Measurements from ENCODE around the gene VWF. TPM values are rescaled to one million over a fixed set of nuclear protein-coding genes. Genes with fewer than 3 reads are reported as not detected.

The VWF gene
- total RNA-seq, 3 donors from 2014 or later, result 0.33 to 0.71 (median 0.58) TPM

DNA sequence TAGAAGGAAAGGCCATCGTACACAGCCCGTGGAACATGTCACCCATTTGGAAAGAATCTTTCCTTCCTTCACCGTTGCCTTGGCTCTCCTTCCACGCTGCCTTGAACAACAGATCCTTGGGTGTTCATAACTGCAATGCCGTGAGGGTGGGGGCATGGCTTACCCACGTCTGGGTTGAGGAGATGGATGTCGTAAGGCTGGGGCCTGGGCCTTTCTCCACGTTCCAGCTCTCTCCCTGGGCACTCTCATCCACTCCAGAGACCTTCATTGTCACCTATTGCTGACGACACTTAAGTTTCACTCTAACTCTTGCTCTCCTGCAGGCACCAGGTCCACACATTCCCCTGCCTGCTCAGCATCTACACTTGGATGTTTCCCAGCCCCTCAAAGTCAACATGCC lies 198.8 kb downstream of the VWF start:
- Mint-ChIP-seq H3K9me3 (no peaks in the 10 kb centered on the region), H3K27me3 (ENCODE audit: low read depth) (peaks cover 20% of the 10 kb centered on the region), H3K36me3 (ENCODE audit: insufficient read depth) (no peaks in the 10 kb centered on the region), H3K4me3 (no peak overlapping the region), H3K4me1 (ENCODE audit: low read depth) (no peaks in the 10 kb centered on the region)
- ATAC-seq (no peak), DNase-seq (no peak)

DNA sequence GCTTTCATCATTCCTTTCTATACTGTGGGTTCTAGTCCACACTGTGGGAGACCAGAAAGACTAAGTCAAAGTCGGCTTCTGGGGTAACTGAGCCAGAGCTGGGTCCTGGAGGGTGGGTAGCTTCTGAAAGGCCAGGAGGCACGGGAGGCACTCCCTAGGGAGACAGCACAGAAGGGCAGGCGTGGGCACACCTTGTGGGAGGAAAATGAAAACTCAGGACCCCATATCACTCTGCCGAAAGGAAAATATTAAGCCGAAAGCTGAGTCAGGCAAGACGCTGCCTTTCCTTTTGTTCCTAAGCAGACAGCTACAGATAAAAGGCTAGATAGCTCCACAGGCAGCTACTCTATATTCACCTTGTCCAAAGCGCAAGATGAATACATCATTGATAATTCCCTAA lies 200.1 kb downstream of the VWF start:
- peaks cover 18% of the 10 kb centered on the region for H3K27me3 Mint-ChIP-seq (ENCODE audit: low read depth)

DNA sequence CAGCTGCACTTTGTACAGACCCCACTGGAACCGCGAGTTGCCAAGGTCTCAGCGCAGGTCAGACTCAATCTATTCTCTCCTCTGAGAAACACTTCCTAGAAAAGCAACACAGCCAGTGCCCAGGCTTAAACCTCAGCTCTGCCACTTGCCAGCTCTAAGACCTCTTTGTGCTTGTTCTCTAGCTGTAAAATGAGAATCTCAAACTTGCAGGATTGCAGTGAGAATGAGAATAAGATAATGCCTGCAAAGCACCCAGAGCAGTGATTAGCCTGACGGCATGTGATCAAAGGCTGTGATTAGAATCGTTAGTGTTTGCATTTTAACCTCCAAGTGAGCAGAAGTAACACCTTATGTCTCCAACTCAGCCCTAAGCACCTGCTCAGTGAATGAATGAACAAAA lies 200.7 kb downstream of the VWF start:
- Mint-ChIP-seq H3K4me3 (no peak overlapping the region), H3K27me3 (ENCODE audit: low read depth) (peaks cover 21% of the 10 kb centered on the region), H3K36me3 (ENCODE audit: insufficient read depth) (no peaks in the 10 kb centered on the region), H3K9me3 (no peaks in the 10 kb centered on the region), H3K4me1 (ENCODE audit: low read depth) (no peaks in the 10 kb centered on the region)
- no peak for DNase-seq
- ATAC-seq, result no peak

More for the DNA sequence above, 200.1 kb downstream of the VWF start:
- no peaks in the 10 kb centered on the region for H3K36me3 Mint-ChIP-seq (ENCODE audit: insufficient read depth)
- H3K4me1 Mint-ChIP-seq (ENCODE audit: low read depth), result no peaks in the 10 kb centered on the region
- ATAC-seq (no peak), DNase-seq (no peak)
- no peaks in the 10 kb centered on the region for H3K9me3 Mint-ChIP-seq
- H3K4me3 Mint-ChIP-seq, result no peak overlapping the region

DNA sequence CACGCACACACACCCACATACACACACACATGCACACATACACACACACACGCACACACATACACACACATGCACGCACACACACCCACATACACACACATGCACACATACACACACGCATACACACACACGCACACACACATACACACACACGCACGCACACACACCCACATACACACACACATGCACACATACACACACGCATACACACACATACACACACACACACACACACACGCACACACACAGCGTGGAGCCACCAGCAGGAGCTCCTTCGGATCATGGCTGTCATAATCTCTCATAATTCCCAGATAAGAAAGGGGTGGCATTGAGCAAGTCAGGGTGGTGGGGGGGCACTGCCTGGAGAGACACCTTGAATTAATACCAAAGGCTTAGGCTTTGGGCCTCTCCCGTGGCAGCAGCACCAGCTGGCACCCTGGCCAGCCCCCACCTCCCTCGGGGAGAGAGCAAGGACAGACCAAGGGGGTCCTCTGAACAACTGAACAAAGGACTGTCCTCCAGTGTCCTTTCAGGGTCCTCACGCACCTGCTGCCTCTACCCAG lies 201.3 kb downstream of the VWF start:
- Mint-ChIP-seq H3K9me3 (no peaks in the 10 kb centered on the region), H3K36me3 (ENCODE audit: insufficient read depth) (no peaks in the 10 kb centered on the region), H3K27me3 (ENCODE audit: low read depth) (peaks cover 22% of the 10 kb centered on the region), H3K4me3 (no peak overlapping the region), H3K4me1 (ENCODE audit: low read depth) (no peaks in the 10 kb centered on the region)
- DNase-seq, result no peak
- no peak for ATAC-seq

DNA sequence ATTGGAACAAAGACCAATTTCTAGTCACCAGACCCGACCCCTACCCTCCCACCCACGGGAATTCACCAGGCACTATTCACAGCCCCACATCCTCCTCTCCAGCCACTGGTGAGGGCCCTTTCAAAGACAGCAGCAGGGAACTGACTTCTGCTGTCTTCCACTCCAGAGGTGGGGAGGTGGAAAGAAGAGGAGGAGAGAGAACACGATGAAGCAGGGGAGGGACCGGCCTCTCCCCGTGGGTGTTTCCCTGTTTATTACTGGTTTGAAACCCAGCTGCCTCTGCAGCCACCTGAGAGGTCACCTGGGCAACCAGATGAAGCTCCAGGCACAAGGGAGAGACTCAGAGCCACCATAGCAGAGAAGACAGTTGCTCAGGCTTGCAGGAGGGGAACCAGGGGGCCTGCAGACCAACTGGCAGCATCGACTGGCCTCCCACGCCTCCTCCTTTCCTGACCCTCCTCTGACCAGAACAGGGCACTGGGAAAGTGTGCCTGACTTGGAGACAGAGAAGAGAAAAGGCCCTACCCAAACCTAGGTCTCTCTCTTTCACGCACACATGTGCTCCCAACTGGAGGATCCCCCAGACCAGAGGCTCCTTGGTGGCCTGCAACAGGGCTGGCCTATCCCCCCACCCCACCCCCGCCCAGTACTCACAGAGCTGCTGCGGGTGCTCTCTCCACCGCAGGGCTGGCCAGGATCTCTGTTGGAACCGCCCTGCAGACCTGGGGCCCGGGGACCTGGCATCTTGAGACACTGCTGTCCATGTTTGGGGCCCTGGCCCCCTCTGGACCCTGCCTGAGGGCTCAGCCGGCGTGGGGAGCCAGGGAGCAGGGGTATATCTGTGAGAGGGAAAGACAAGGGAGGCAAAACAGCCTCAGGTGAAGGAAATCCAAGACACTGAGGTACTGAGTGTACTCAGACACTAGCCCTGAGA lies 202.2 kb downstream of the VWF start:
- H3K27me3 Mint-ChIP-seq (ENCODE audit: low read depth), result peaks cover 22% of the 10 kb centered on the region
- ATAC-seq (no peak), DNase-seq (no peak)
- no peak overlapping the region for H3K4me3 Mint-ChIP-seq
- no peaks in the 10 kb centered on the region for H3K36me3 Mint-ChIP-seq (ENCODE audit: insufficient read depth)
- H3K4me1 Mint-ChIP-seq (ENCODE audit: low read depth), result no peaks in the 10 kb centered on the region
- H3K9me3 Mint-ChIP-seq, result no peaks in the 10 kb centered on the region

DNA sequence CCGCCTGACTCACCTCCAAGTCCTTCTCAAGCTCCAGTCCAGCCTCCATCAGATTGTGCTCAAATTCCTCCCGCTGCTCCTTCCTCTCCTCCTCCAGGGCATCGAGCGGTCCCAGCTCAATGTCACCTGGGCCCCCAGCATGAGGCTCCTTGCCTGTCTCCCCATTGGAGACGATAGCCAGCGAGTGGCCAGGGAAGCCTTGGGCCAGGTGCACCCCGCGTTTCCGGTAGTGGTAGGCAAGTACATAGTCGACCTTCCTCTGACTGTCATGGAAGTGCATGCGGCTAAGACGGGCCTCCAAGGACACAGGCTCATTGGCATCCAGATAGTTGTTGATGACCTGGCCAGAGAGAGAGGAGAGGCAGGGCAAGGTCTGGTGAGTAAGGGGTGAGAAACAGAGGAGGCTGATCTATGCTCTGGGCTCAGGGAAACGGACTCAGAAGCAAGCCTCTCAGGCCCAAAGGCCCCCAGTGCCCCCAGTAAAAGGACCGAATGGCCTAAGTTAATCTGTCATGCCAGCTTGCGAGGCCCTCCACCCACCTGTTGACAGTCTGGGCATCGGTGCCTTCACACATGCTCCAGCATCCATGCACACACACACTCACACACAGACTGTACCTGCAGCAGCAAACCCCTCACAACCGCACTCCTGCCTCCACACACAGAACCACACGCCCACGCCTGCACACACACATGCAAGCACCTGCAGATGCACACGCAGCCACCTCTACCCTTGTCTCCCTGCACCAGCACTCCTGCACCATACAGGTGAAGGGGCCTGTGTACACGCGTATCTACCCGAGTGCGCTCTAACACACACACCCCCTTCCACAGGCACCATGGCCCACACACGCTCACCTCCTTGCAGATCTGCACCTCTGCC lies 203.2 kb downstream of the VWF start:
- no peak for ATAC-seq
- H3K27me3 Mint-ChIP-seq (ENCODE audit: low read depth), result peaks cover 18% of the 10 kb centered on the region
- H3K4me1 Mint-ChIP-seq (ENCODE audit: low read depth), result no peaks in the 10 kb centered on the region
- no peaks in the 10 kb centered on the region for H3K36me3 Mint-ChIP-seq (ENCODE audit: insufficient read depth)
- no peaks in the 10 kb centered on the region for H3K9me3 Mint-ChIP-seq
- no peak overlapping the region for H3K4me3 Mint-ChIP-seq
- no peak for DNase-seq

DNA sequence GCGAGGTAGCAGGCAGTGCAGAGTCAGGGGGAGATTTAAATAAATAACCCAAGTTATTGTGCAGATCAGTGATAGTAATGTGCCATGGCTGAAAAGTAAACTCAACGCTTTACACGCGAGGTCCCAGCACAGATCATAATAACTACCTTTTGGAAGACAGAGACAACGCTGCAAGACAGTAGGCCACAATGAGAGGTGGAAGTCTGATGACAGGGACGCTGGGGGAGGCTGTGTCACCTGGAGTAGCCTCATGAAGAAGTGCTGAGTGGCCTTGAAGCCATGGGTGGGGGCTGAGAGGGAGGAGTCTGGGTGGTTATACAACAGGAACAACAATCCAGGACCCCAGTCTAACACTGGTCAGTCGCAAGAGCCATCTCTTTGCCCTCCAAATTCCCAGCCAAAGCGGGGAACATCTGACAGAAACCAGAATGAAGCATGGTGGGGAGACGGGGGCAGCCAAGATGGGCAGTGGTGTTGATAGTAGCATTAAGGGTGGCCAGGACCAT lies 207.6 kb downstream of the VWF start:
- no peaks in the 10 kb centered on the region for H3K4me1 Mint-ChIP-seq (ENCODE audit: low read depth)
- DNase-seq (no peak), ATAC-seq (no peak)
- H3K36me3 Mint-ChIP-seq (ENCODE audit: insufficient read depth), result no peaks in the 10 kb centered on the region
- peaks cover 10% of the 10 kb centered on the region for H3K27me3 Mint-ChIP-seq (ENCODE audit: low read depth)
- H3K9me3 Mint-ChIP-seq, result no peaks in the 10 kb centered on the region
- H3K4me3 Mint-ChIP-seq, result no peak overlapping the region

DNA sequence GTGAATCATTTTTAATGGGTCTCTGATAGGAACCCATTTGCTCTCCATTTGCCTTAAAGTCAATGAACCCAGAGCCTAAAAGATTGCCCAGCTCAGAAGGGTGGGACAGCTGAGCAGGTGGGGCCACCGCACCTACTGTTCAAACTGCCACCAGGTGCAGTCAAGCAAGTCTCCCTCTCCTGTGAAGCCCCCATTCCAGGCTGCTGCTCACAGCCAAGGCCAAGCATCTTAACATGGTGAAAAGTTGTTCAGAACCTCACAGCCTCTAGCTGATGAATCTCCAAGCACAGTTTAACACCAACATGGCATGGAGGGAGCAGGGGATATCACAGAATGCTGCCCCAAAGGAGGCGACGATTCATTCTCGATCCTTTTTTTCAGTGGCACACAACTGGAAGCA lies 209.0 kb downstream of the VWF start:
- ATAC-seq, result no peak
- no peaks in the 10 kb centered on the region for H3K4me1 Mint-ChIP-seq (ENCODE audit: low read depth)

DNA sequence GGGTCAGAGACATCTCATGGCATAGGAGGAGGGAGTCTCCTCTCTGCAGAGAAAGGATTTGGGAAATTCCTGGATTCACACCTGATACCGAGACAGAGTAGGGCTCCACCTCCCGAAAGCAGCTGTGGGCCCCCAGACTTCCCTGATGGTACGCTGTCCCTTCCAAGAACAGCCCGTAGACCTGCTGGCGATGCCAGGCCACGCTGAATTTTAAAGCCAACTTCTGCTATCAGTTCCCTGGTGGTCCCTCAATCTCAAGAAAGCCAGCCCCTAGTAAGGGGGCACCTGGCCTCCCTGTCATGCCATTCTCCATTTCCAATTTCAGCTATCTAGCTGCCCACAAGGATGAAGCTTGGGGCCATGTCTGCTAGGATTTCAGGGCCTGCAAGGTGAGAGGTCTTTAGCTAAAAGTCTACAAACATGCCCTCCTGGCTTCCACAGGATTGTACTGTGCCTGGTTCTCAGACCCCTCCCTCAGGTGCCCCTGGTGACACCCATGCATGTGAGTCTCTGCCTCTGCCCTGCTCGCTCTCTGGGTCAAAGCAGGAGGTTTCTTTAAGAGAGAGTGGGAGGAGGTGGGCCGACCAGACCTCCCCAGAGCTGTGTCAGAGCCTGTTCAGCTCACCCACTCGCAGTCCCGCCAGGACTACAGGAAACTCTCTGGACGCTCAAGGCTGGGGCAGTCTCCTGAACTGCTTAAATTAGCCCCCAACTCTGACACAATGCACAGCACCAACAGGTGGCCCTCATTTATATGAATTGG lies 209.9 kb downstream of the VWF start:
- Mint-ChIP-seq H3K4me1 (ENCODE audit: low read depth) (no peaks in the 10 kb centered on the region), H3K36me3 (ENCODE audit: insufficient read depth) (no peaks in the 10 kb centered on the region), H3K27me3 (ENCODE audit: low read depth) (peaks cover 7% of the 10 kb centered on the region), H3K9me3 (no peaks in the 10 kb centered on the region), H3K4me3 (no peak overlapping the region)
- no peak for ATAC-seq
- no peak for DNase-seq

More for the DNA sequence above, 209.0 kb downstream of the VWF start:
- Mint-ChIP-seq H3K36me3 (ENCODE audit: insufficient read depth) (no peaks in the 10 kb centered on the region), H3K9me3 (no peaks in the 10 kb centered on the region), H3K4me3 (no peak overlapping the region), H3K27me3 (ENCODE audit: low read depth) (peaks cover 7% of the 10 kb centered on the region)
- DNase-seq, result no peak

DNA sequence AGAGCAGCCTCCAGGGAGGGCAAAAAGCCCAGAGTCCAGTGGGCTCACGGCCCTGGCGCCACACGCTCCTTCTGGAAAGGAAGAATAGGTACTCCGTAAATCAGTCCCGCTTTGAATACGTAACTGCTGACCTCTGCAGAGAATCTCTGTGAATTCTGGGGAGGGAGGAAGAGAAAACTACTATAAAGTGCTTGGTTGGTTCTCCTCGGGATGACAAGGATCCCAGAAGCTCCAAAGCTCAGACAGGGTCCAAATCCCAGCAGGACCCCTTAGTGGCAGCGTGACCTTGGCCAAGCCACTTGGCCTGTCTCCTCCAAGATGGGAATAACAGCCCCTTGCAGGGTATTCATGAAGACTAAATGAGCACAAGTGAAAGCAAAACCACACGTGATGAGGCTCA lies 211.1 kb downstream of the VWF start:
- no peak for DNase-seq
- H3K36me3 Mint-ChIP-seq (ENCODE audit: insufficient read depth), result no peaks in the 10 kb centered on the region
- H3K4me1 Mint-ChIP-seq (ENCODE audit: low read depth), result no peaks in the 10 kb centered on the region
- H3K27me3 Mint-ChIP-seq (ENCODE audit: low read depth), result peaks cover 3% of the 10 kb centered on the region
- no peak for ATAC-seq
- H3K9me3 Mint-ChIP-seq, result no peaks in the 10 kb centered on the region
- no peak overlapping the region for H3K4me3 Mint-ChIP-seq

DNA sequence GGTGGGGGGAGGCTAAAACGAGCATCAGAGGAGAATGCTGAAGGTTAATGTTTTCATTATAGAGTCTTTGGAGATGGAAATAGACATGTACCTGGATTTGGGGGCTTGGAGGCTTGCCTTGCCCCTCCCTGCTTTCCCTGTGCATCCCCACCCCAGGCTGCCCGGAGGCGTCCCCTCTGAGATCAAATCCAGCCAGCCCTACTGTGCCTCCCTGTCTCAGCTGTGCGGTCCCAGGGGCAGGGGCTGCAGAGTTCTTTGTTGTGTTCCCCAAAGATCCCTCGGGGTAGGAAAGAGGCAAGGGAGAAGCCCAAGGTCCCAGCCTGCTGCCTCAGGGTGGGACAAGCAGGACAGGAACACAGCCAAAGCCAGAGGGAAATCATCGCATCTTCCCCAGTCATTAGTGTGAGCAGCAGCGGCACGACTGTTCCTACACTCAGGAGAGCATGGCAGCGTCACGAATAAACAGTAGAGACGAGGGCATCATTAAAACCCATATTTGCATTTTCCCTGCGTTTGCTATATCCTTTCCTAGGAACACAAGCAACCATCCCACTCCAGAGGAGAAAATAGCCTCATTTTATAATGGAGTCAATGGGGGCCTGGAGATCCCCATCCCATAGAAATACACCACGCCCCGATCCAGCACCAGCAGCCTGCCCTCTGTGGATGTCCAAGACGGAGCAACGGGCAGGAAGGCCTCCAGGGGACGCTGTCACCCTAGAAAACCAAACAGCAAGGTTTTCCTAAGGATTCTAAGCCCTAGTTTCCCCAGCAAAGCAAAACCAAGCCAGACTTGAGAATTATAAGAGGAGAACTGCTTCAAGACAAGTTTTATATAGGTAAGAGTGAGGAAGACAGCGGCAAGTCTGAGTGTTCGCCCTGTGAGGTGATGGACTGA lies 211.8 kb downstream of the VWF start:
- H3K9me3 Mint-ChIP-seq, result no peaks in the 10 kb centered on the region
- ATAC-seq (no peak), DNase-seq (no peak)
- H3K36me3 Mint-ChIP-seq (ENCODE audit: insufficient read depth), result no peaks in the 10 kb centered on the region
- H3K4me3 Mint-ChIP-seq, result no peak overlapping the region
- no peaks in the 10 kb centered on the region for H3K4me1 Mint-ChIP-seq (ENCODE audit: low read depth)
- peaks cover 6% of the 10 kb centered on the region for H3K27me3 Mint-ChIP-seq (ENCODE audit: low read depth)

DNA sequence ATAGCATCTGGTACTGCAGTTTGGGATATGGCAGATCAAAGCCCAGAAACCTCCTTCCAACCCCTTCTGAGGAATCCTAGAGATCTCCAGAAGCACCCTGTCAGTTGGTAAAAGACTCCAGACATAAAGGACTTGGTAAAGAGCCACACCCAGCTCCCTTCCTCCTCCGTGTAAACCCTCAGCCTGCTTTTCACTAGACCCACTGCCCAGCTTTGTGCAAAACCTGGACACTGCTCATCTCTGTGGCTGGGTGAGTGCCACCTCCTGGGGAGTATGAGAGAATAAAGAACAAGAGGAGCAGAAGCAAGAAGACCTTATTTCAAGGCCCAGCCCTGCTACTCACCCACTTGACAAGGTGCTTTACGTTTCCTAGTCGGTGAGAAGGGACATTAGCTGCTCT lies 212.5 kb downstream of the VWF start:
- H3K4me3 Mint-ChIP-seq, result no peak overlapping the region
- DNase-seq, result no peak
- H3K9me3 Mint-ChIP-seq, result no peaks in the 10 kb centered on the region
- peaks cover 6% of the 10 kb centered on the region for H3K27me3 Mint-ChIP-seq (ENCODE audit: low read depth)
- no peak for ATAC-seq
- no peaks in the 10 kb centered on the region for H3K4me1 Mint-ChIP-seq (ENCODE audit: low read depth)
- H3K36me3 Mint-ChIP-seq (ENCODE audit: insufficient read depth), result no peaks in the 10 kb centered on the region

All from activated T-cell treated with anti-CD3 and anti-CD28 coated beads, Interleukin-2, amount 50 U/mL, for 4 hours (primary cell).